DOHH2 (cell line): Measurements from ENCODE around the gene PLB1.

Experiments
- EZH2phosphoT487 ChIP-seq: fragments of 200-600 bp; sonication (generic); IDR thresholded peaks from 2 replicates; pipeline ENCODE4 v1.6.1; 2017; ENCODE audit warnings: borderline replicate concordance, mild to moderate bottlenecking, antibody characterized with exemption, low read length, moderate library complexity, mixed read lengths
- TF ChIP-seq, protein P1 (sequence below): fragments of 200-600 bp; sonication (generic); IDR thresholded peaks from one replicate; pipeline ENCODE4 v1.5.1; 2014; ENCODE audit warnings: antibody characterized with exemption, mild to moderate bottlenecking, low read depth, low read length; ENCODE audit not compliant: poor library complexity, severe bottlenecking

GRCh38 chr2:28613633-28614501 lies 118.0 kb downstream of the PLB1 start:
- TF ChIP-seq, protein P1, sequence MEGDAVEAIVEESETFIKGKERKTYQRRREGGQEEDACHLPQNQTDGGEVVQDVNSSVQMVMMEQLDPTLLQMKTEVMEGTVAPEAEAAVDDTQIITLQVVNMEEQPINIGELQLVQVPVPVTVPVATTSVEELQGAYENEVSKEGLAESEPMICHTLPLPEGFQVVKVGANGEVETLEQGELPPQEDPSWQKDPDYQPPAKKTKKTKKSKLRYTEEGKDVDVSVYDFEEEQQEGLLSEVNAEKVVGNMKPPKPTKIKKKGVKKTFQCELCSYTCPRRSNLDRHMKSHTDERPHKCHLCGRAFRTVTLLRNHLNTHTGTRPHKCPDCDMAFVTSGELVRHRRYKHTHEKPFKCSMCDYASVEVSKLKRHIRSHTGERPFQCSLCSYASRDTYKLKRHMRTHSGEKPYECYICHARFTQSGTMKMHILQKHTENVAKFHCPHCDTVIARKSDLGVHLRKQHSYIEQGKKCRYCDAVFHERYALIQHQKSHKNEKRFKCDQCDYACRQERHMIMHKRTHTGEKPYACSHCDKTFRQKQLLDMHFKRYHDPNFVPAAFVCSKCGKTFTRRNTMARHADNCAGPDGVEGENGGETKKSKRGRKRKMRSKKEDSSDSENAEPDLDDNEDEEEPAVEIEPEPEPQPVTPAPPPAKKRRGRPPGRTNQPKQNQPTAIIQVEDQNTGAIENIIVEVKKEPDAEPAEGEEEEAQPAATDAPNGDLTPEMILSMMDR, result no peak
- TF ChIP-seq EZH2phosphoT487, result no peak
